Neural cell (in vitro differentiated cells): ENCODE measurements around the gene RFX4. TPM values are rescaled to one million over a fixed set of nuclear protein-coding genes. Genes with fewer than 3 reads are reported as not detected.

Source experiments
- H2AFZ ChIP-seq: fragments of 200-600, 300-800 bp; sonication (generic), shearing (Covaris generic); 2 replicates; pipeline ENCODE4 v1.6.0; 2014; ENCODE audit warnings: low read depth, mild to moderate bottlenecking, antibody characterized with exemption, low read length, moderate library complexity
- H3F3A ChIP-seq: fragments of 200-600 bp; shearing (Covaris generic); 2 replicates; pipeline ENCODE4 v1.6.1; 2016; ENCODE audit warnings: mild to moderate bottlenecking, moderate library complexity, mixed read lengths, antibody characterized with exemption, low read length; ENCODE audit not compliant: insufficient read depth, poor library complexity, severe bottlenecking
- H3K27ac ChIP-seq: fragments of 200-600, 300-800 bp; sonication (generic), shearing (Covaris generic); 2 replicates; pipeline ENCODE4 v1.5.1; 2014; ENCODE audit warnings: mild to moderate bottlenecking, low read length, moderate library complexity
- H3K27me3 ChIP-seq: fragments of 300-800, 200-600 bp; sonication (generic), shearing (Covaris generic); 2 replicates; pipeline ENCODE4 v1.6.0; 2014; ENCODE audit warnings: mild to moderate bottlenecking, low read depth, low read length, moderate library complexity; ENCODE audit not compliant: insufficient read depth
- H3K36me3 ChIP-seq: fragments of 300-800, 200-600 bp; sonication (generic), shearing (Covaris generic); 2 replicates; pipeline ENCODE4 v1.5.1; 2014; ENCODE audit warnings: mild to moderate bottlenecking, antibody characterized with exemption, low read length, moderate library complexity; ENCODE audit not compliant: insufficient read depth
- H3K4me2 ChIP-seq: fragments of 300-800, 200-600 bp; sonication (generic), shearing (Covaris generic); 2 replicates; pipeline ENCODE4 v1.6.0; 2014; ENCODE audit warnings: mild to moderate bottlenecking, low read length
- H3K4me3 ChIP-seq: fragments of 300-800, 200-600 bp; sonication (generic), shearing (Covaris generic); 2 replicates; pipeline ENCODE4 v1.5.1; 2014; ENCODE audit warnings: mild to moderate bottlenecking, low read length, moderate library complexity
- H3K79me2 ChIP-seq: fragments of 200-600 bp; shearing (Covaris generic); replicated peaks from 2 replicates; pipeline ENCODE4 v1.6.0; 2014; ENCODE audit warnings: mild to moderate bottlenecking, low read length, moderate library complexity; ENCODE audit not compliant: insufficient read depth
- H3K9ac ChIP-seq: fragments of 300-800, 200-600 bp; sonication (generic), shearing (Covaris generic); 2 replicates; pipeline ENCODE4 v1.6.1; 2016; ENCODE audit warnings: mild to moderate bottlenecking, low read length, mixed read lengths
- H3K9me2 ChIP-seq: fragments of 200-600 bp; shearing (Covaris generic); 2 replicates; pipeline ENCODE4 v1.6.1; 2016; ENCODE audit warnings: mild to moderate bottlenecking, low read length, mixed read lengths; ENCODE audit not compliant: insufficient read depth
- H3K9me3 ChIP-seq: fragments of 200-600, 300-800 bp; sonication (generic), shearing (Covaris generic); 2 replicates; pipeline ENCODE4 v1.6.1; 2016; ENCODE audit warnings: mild to moderate bottlenecking, mixed run types, low read length, moderate library complexity, mixed read lengths
- H4K20me1 ChIP-seq: fragments of 200-600 bp; shearing (Covaris generic); 2 replicates; pipeline ENCODE4 v1.6.1; 2016; ENCODE audit warnings: mild to moderate bottlenecking, mixed run types; ENCODE audit not compliant: insufficient read depth
- CTCF ChIP-seq: fragments of 450-650 bp; IDR thresholded peaks from 2 replicates; pipeline ENCODE4 v1.5.1; 2014; ENCODE audit warnings: antibody characterized with exemption, mild to moderate bottlenecking, moderate library complexity; ENCODE audit not compliant: poor library complexity, severe bottlenecking
- EP300 ChIP-seq: fragments of 450-650 bp; conservative IDR thresholded peaks from 2 replicates; pipeline ENCODE4 v1.6.1; 2014; ENCODE audit warnings: antibody characterized with exemption, mild to moderate bottlenecking, moderate library complexity; ENCODE audit not compliant: poor library complexity, severe bottlenecking
- EZH2 ChIP-seq: fragments of 200-600, 300-800 bp; shearing (Covaris generic), sonication (generic); IDR thresholded peaks from 2 replicates; pipeline ENCODE4 v1.6.1; 2014; ENCODE audit warnings: antibody characterized with exemption, low read length, borderline replicate concordance, mild to moderate bottlenecking; ENCODE audit not compliant: insufficient read depth, poor library complexity, severe bottlenecking
- MXI1 ChIP-seq: fragments of 450-650 bp; conservative IDR thresholded peaks from 2 replicates; pipeline ENCODE4 v1.6.1; 2014; ENCODE audit warnings: antibody characterized with exemption, mild to moderate bottlenecking; ENCODE audit not compliant: poor library complexity, severe bottlenecking
- POLR2AphosphoS5 ChIP-seq: IDR thresholded peaks from 2 replicates; pipeline ENCODE4 v1.6.1; 2012
- RAD21 ChIP-seq: fragments of 450-650 bp; conservative IDR thresholded peaks from 2 replicates; pipeline ENCODE4 v1.6.1; 2014; ENCODE audit warnings: antibody characterized with exemption, mild to moderate bottlenecking, moderate library complexity
- SMC3 ChIP-seq: fragments of 450-650 bp; conservative IDR thresholded peaks from 2 replicates; pipeline ENCODE4 v1.6.1; 2014; ENCODE audit warnings: antibody characterized with exemption, mild to moderate bottlenecking, moderate library complexity; ENCODE audit not compliant: poor library complexity
- TAF1 ChIP-seq: IDR thresholded peaks from 2 replicates; pipeline ENCODE4 v1.6.1; 2012; ENCODE audit warnings: low read depth
- polyA plus RNA-seq: library from polyadenylated mRNA; depleted of rRNA; stranded (reverse); fragments of >200 nt; gene quantifications from 2 replicates; pipeline ENCODE4 v1.2.3, GENCODE V29; 2014
- TF ChIP-seq, protein P1 (sequence below): IDR thresholded peaks from 2 replicates; pipeline ENCODE4 v1.6.1; 2012; ENCODE audit warnings: borderline replicate concordance

RFX4 gene
- polyA plus RNA-seq, 1 donor from 2014 or later: 0.22 TPM

DNA sequence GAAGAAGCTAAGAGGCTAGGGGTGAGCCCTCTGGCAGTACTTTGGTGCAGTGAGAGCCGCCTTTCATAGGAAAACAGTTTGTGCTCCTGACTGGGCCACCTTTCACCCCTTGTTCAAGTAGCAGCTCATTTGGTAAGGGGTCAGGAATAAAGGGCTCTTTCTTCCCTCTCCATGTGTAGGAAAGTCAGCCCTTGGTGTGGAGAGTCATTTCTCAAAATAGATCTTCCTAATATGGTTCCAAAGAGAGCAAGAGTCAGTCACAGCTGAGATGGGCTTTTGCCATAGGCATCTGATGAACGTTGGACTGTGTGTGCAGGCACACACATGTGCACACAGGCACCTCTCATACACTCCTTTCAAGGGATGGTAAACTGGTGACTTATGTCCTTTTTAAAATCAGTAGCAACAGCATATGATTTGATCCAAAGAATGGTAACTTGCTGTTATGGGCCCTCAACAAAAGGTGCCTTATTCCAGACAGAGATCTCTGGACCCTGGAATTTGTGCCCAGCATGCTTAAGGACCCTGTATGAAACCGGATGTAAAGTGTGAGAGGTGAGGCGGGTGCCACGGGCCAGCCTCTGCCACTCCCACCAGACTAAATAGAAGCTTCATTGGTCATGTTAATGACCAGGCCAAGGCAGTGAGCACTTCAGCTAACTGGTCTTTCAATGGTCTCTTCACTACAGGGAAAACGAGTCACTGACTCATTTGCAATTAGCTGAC lies 175.0 kb downstream of the RFX4 start (continued):
- TF ChIP-seq TAF1: no peak

DNA sequence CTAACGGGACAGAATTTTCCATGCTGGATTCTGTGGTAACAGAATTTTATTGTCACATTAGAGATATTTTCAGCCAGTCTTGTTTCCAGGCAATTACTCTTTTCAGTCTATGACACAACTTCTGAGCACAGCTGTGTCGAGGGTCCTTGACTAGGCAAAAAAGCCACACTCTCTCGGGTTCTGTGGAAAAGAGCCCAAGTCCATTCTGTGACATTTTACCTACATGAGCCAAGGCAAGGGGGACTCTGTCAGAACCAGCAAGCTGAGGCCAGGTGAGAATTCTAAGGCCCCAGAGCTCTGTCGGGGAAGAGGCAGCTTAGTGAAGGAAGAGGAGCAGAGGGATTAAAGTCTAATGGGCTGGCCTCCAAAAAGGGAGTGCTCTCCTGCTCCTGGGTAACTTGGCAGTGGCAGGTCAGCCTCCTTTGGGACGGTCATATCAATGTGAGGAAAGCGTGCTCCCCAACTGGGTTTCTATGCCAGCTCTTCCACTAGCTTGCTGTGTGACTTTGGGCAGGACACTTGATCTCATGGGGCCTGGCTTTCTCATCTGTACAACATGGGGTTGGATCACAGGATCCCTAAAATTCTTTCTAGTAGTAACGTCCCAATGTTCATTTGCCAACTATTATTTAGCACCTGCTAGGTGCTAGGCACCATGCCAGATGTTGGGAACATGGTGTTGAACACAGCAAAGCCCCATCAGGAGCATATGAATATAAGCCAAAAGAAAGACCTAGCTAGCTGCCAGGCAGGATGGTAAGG lies 175.7 kb downstream of the RFX4 start:
- no peak overlapping the region for H3K27ac ChIP-seq
- no peak overlapping the region for H2AFZ ChIP-seq
- no peaks in the 10 kb centered on the region for H3F3A ChIP-seq
- H4K20me1 ChIP-seq: no peaks in the 10 kb centered on the region
- no peaks in the 10 kb centered on the region for H3K79me2 ChIP-seq
- no peak overlapping the region for H3K4me2 ChIP-seq
- no peak overlapping the region for H3K4me3 ChIP-seq
- no peaks in the 10 kb centered on the region for H3K9me3 ChIP-seq
- H3K9me2 ChIP-seq: no peaks in the 10 kb centered on the region
- no peak overlapping the region for H3K9ac ChIP-seq
- H3K27me3 ChIP-seq: no peaks in the 10 kb centered on the region
- H3K36me3 ChIP-seq: no peaks in the 10 kb centered on the region
- TF ChIP-seq RAD21 (no peak), CTCF (no peak), POLR2AphosphoS5 (no peak), TAF1 (no peak), MXI1 (no peak), EZH2 (no peak), EP300 (no peak), SMC3 (no peak)
- TF ChIP-seq, protein P1, sequence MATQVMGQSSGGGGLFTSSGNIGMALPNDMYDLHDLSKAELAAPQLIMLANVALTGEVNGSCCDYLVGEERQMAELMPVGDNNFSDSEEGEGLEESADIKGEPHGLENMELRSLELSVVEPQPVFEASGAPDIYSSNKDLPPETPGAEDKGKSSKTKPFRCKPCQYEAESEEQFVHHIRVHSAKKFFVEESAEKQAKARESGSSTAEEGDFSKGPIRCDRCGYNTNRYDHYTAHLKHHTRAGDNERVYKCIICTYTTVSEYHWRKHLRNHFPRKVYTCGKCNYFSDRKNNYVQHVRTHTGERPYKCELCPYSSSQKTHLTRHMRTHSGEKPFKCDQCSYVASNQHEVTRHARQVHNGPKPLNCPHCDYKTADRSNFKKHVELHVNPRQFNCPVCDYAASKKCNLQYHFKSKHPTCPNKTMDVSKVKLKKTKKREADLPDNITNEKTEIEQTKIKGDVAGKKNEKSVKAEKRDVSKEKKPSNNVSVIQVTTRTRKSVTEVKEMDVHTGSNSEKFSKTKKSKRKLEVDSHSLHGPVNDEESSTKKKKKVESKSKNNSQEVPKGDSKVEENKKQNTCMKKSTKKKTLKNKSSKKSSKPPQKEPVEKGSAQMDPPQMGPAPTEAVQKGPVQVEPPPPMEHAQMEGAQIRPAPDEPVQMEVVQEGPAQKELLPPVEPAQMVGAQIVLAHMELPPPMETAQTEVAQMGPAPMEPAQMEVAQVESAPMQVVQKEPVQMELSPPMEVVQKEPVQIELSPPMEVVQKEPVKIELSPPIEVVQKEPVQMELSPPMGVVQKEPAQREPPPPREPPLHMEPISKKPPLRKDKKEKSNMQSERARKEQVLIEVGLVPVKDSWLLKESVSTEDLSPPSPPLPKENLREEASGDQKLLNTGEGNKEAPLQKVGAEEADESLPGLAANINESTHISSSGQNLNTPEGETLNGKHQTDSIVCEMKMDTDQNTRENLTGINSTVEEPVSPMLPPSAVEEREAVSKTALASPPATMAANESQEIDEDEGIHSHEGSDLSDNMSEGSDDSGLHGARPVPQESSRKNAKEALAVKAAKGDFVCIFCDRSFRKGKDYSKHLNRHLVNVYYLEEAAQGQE: no peak
